ENCODE data around the gene SLC16A8.
A peak's percentile ranks its signal among the peaks of the same experiment; 100 is the strongest.
"Not testable (repeated sequence)": the region's sequence is repeated elsewhere in the genome, so short reads cannot be mapped to it uniquely, and the experiment has no call there.

Gene SLC16A8

GRCh38 chr22:38122616-38123015 is 38.6 kb upstream of the SLC16A8 start:
- TF ChIP-seq, protein P1, sequence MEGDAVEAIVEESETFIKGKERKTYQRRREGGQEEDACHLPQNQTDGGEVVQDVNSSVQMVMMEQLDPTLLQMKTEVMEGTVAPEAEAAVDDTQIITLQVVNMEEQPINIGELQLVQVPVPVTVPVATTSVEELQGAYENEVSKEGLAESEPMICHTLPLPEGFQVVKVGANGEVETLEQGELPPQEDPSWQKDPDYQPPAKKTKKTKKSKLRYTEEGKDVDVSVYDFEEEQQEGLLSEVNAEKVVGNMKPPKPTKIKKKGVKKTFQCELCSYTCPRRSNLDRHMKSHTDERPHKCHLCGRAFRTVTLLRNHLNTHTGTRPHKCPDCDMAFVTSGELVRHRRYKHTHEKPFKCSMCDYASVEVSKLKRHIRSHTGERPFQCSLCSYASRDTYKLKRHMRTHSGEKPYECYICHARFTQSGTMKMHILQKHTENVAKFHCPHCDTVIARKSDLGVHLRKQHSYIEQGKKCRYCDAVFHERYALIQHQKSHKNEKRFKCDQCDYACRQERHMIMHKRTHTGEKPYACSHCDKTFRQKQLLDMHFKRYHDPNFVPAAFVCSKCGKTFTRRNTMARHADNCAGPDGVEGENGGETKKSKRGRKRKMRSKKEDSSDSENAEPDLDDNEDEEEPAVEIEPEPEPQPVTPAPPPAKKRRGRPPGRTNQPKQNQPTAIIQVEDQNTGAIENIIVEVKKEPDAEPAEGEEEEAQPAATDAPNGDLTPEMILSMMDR (IDR thresholded peaks at IDR 0.05; ENCODE audit: low read depth, low read length, missing control alignments): no peak
- no peak overlapping the region for H3K4me3 ChIP-seq (replicated peaks; ENCODE audit: low read depth, low read length)
- DNase-seq (ENCODE audit: extremely low read depth, low read depth): no peak

- DNase-seq (ENCODE audit: extremely low read depth, low read depth): no peak
- TF ChIP-seq, protein P1 (IDR thresholded peaks at IDR 0.05; ENCODE audit: low read depth, low read length, missing control alignments): no peak
These were observed 36.6 kb upstream of the SLC16A8 start for GRCh38 chr22:38120359-38121110.

GRCh38 chr22:38118747-38119146 is 34.8 kb upstream of the SLC16A8 start:
- not testable (repeated sequence) for H3K4me3 ChIP-seq (replicated peaks; ENCODE audit: low read depth, low read length); DNase-seq (ENCODE audit: extremely low read depth, low read depth)

More at GRCh38 chr22:38120359-38121110, 36.6 kb upstream of the SLC16A8 start:
- no peak overlapping the region for H3K4me3 ChIP-seq (replicated peaks; ENCODE audit: low read depth, low read length)

DNA sequence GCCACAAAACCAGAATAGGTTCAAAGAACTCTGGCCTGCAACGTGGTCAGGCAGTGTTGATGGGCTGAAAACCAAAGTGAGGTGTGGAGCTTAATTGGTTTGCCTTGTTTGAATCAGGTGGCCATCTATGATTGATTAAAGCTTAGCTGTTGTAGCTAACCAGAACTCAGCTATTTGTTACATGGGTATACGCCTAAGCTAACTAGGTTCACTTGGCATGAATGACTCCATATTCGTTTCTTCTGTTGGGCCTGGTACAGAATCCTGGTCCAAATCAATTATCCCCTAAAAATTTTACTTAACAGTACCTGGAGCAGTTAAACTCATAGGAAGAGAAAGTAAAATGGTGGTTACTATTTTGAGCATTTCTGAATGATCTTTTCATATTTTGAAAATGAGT is 34.2 kb upstream of the SLC16A8 start:
- TF ChIP-seq, protein P1 (IDR thresholded peaks at IDR 0.05; ENCODE audit: low read depth, low read length, missing control alignments): no peak
- no peak overlapping the region for H3K4me3 ChIP-seq (replicated peaks; ENCODE audit: low read depth, low read length)

GRCh38 chr22:38117556-38117955 is 33.6 kb upstream of the SLC16A8 start:
- DNase-seq (ENCODE audit: extremely low read depth, low read depth); H3K4me3 ChIP-seq (replicated peaks; ENCODE audit: low read depth, low read length): not testable (repeated sequence)

More for the DNA sequence above, 34.2 kb upstream of the SLC16A8 start:
- DNase-seq (ENCODE audit: extremely low read depth, low read depth): no peak

- no peak for DNase-seq (ENCODE audit: extremely low read depth, low read depth)
- TF ChIP-seq, protein P1 (IDR thresholded peaks at IDR 0.05; ENCODE audit: low read depth, low read length, missing control alignments): no peak
- no peak overlapping the region for H3K4me3 ChIP-seq (replicated peaks; ENCODE audit: low read depth, low read length)
These were observed 31.6 kb upstream of the SLC16A8 start for GRCh38 chr22:38115423-38116205.

DNA sequence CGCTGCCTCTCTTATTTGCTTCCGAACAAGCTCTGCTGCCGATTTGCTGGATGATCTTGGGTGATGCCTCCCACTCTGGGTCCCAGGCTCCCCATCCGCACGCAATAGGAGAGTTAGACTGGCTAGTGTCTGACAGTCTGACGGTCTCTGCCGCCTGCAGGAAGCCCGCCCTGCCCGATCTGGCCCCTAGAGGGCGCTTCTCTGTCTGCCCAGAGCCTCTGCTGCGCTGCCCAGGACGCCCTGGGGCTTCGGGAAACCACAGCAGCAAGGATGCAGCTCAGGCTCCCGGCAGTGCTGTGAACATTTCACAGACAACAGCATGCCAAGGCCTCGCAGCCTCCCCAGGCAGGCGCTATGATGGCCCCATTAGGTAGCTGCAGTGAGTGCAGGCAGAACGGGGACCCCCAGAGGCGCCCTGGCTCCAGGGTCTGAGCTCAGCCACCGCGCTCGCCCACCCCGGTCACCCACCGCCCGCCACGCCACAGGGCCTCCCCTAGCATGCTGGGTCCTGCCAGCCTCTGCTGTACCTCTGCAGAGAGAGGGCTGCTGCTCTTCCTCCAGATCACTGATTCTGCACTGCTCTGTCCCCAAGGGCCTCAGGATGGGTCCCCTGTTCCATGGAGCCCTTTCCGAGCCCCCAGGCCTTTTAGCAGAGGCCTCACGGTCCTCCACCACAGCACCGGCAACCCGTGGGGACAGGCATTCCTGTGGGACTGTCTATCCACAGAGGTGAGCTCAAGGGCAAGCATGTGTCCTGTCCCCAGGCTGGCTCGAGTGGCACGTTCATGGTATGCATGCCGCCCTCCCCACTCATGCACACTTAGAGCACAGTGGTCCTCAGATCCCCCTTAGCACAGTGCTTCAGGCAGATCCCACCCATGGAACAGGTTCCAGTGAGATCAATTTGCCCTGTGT is 30.8 kb upstream of the SLC16A8 start:
- TF ChIP-seq, protein P1 (IDR thresholded peaks at IDR 0.05; ENCODE audit: low read depth, low read length, missing control alignments): peak; percentile 97
- no peak for DNase-seq (ENCODE audit: extremely low read depth, low read depth)
- no peak overlapping the region for H3K4me3 ChIP-seq (replicated peaks; ENCODE audit: low read depth, low read length)
